NCI-H748 (cell line): ENCODE measurements around the gene NCK2.
A peak's percentile ranks its signal among the peaks of the same experiment; 100 is the strongest.

Experiments
- DNase-seq: peaks from one replicate; lab custom pipeline; 2025; ENCODE audit not compliant: unreplicated experiment; lab: John Stamatoyannopoulos, UW

Gene NCK2

GRCh38 chr2:105774781-105775337, 30.1 kb downstream of the NCK2 start:
- no peak for DNase-seq

- peak; percentile 43 for DNase-seq
These were observed 31.3 kb downstream of the NCK2 start for GRCh38 chr2:105775809-105776559.

GRCh38 chr2:105776560-105776928, 31.8 kb downstream of the NCK2 start:
- no peak for DNase-seq

GRCh38 chr2:105777031-105777482, 32.3 kb downstream of the NCK2 start:
- DNase-seq, result no peak

- no peak for DNase-seq
These were observed 32.9 kb downstream of the NCK2 start for GRCh38 chr2:105777506-105778055.

GRCh38 chr2:105778080-105778607, 33.4 kb downstream of the NCK2 start:
- DNase-seq, result no peak

- DNase-seq, result no peak
These were observed 34.7 kb downstream of the NCK2 start for GRCh38 chr2:105779394-105779793.

- no peak for DNase-seq
These were observed 35.9 kb downstream of the NCK2 start for GRCh38 chr2:105780606-105781005.

- no peak for DNase-seq
These were observed 36.7 kb downstream of the NCK2 start for GRCh38 chr2:105781274-105781978.

- no peak for DNase-seq
These were observed 37.4 kb downstream of the NCK2 start for GRCh38 chr2:105782123-105782522.

GRCh38 chr2:105782646-105783045, 37.9 kb downstream of the NCK2 start:
- DNase-seq, result no peak

GRCh38 chr2:105783151-105783738, 38.5 kb downstream of the NCK2 start:
- no peak for DNase-seq

GRCh38 chr2:105783972-105784371, 39.3 kb downstream of the NCK2 start:
- DNase-seq, result no peak

- DNase-seq, result no peak
These were observed 39.9 kb downstream of the NCK2 start for GRCh38 chr2:105784589-105784988.

- DNase-seq, result peak; percentile 40
These were observed 40.6 kb downstream of the NCK2 start for GRCh38 chr2:105785095-105785847.

GRCh38 chr2:105786231-105787230, 41.8 kb downstream of the NCK2 start:
- DNase-seq, result no peak

GRCh38 chr2:105787376-105788318, 42.9 kb downstream of the NCK2 start:
- no peak for DNase-seq

GRCh38 chr2:105788670-105789290, 44.1 kb downstream of the NCK2 start:
- no peak for DNase-seq
